H9 (cell line): ENCODE measurements around the gene EPHA8. TPM values are rescaled to one million over a fixed set of nuclear protein-coding genes. Genes with fewer than 3 reads are reported as not detected.

Experiments used
- DNase-seq: peaks from one replicate; pipeline ENCODE4 v3.0.0-alpha.2; 2017
- H2AFZ ChIP-seq: one replicate; pipeline ENCODE4 v1.6.1; 2013; ENCODE audit warnings: mild to moderate bottlenecking, low read length, control low read depth, moderate library complexity
- H2AK5ac ChIP-seq: 2 replicates; pipeline ENCODE4 v1.6.1; 2013; ENCODE audit warnings: low read length, control low read depth, mixed read lengths; ENCODE audit not compliant: insufficient read length
- H2BK120ac ChIP-seq: one replicate; pipeline ENCODE4 v1.6.1; 2013; ENCODE audit warnings: low read depth, mild to moderate bottlenecking, low read length, control low read depth, inconsistent platforms; ENCODE audit not compliant: poor library complexity, severe bottlenecking
- H2BK12ac ChIP-seq: 2 replicates; pipeline ENCODE4 v1.6.1; 2013; ENCODE audit warnings: low read length, control low read depth, mixed read lengths, low read depth; ENCODE audit not compliant: insufficient read length
- H2BK15ac ChIP-seq: 2 replicates; pipeline ENCODE4 v1.6.1; 2013; ENCODE audit warnings: low read depth, low read length, control low read depth
- H2BK20ac ChIP-seq: one replicate; pipeline ENCODE4 v1.6.1; 2013; ENCODE audit warnings: low read depth, mild to moderate bottlenecking, low read length, control low read depth, inconsistent platforms; ENCODE audit not compliant: poor library complexity, severe bottlenecking
- H2BK5ac ChIP-seq: 2 replicates; pipeline ENCODE4 v1.6.1; 2013; ENCODE audit warnings: low read length, control low read depth, mixed read lengths; ENCODE audit not compliant: insufficient read length
- H3K14ac ChIP-seq: 2 replicates; pipeline ENCODE4 v1.6.1; 2013; ENCODE audit warnings: low read length, control low read depth; ENCODE audit not compliant: insufficient read depth
- H3K18ac ChIP-seq: 2 replicates; pipeline ENCODE4 v1.6.1; 2013; ENCODE audit warnings: low read depth, mild to moderate bottlenecking, mixed read lengths, low read length, control low read depth; ENCODE audit not compliant: insufficient read length
- H3K23ac ChIP-seq: 2 replicates; pipeline ENCODE4 v1.6.1; 2013; ENCODE audit warnings: low read length, control low read depth, mixed read lengths, low read depth; ENCODE audit not compliant: insufficient read length
- H3K23me2 ChIP-seq: 2 replicates; pipeline ENCODE4 v1.6.1; 2013; ENCODE audit warnings: low read depth, mild to moderate bottlenecking, mixed read lengths, low read length, control low read depth; ENCODE audit not compliant: insufficient read length, poor library complexity, severe bottlenecking
- H3K27ac ChIP-seq: 2 replicates; pipeline ENCODE4 v1.5.1; 2013; ENCODE audit warnings: low read length, control low read depth, mixed read lengths, low read depth; ENCODE audit not compliant: insufficient read length
- H3K27me3 ChIP-seq: 2 replicates; pipeline ENCODE4 v1.6.1; 2013; ENCODE audit warnings: low read length, control low read depth, inconsistent platforms; ENCODE audit not compliant: insufficient read depth
- H3K4ac ChIP-seq: 2 replicates; pipeline ENCODE4 v1.6.1; 2013; ENCODE audit warnings: low read depth, mild to moderate bottlenecking, control low read depth, inconsistent platforms, low read length, moderate library complexity
- H3K4me1 ChIP-seq: 2 replicates; pipeline ENCODE4 v1.6.1; 2013; ENCODE audit warnings: low read length, control low read depth, inconsistent platforms; ENCODE audit not compliant: insufficient read depth
- H3K4me2 ChIP-seq: 2 replicates; pipeline ENCODE4 v1.6.1; 2013; ENCODE audit warnings: low read length, control low read depth, mixed read lengths; ENCODE audit not compliant: insufficient read length, insufficient read depth
- H3K56ac ChIP-seq: 2 replicates; pipeline ENCODE4 v1.6.1; 2013; ENCODE audit warnings: low read depth, mild to moderate bottlenecking, mixed read lengths, low read length, control low read depth; ENCODE audit not compliant: insufficient read length
- H3K79me1 ChIP-seq: 2 replicates; pipeline ENCODE4 v1.6.1; 2013; ENCODE audit warnings: low read depth, mild to moderate bottlenecking, moderate library complexity, low read length, control low read depth, inconsistent platforms; ENCODE audit not compliant: insufficient read depth, poor library complexity, severe bottlenecking
- H3K79me2 ChIP-seq: 2 replicates; pipeline ENCODE4 v1.6.1; 2013; ENCODE audit warnings: low read length, control low read depth, inconsistent platforms; ENCODE audit not compliant: insufficient read depth
- H3K9ac ChIP-seq: 2 replicates; pipeline ENCODE4 v1.6.1; 2013; ENCODE audit warnings: low read length, control low read depth, mixed read lengths; ENCODE audit not compliant: insufficient read length; ENCODE audit errors: extremely low read depth
- H3K9me3 ChIP-seq: one replicate; pipeline ENCODE4 v1.6.1; 2013; ENCODE audit warnings: low read depth, low read length, inconsistent platforms; ENCODE audit not compliant: control insufficient read depth
- H3T11ph ChIP-seq: one replicate; pipeline ENCODE4 v1.6.1; 2013; ENCODE audit warnings: mild to moderate bottlenecking, low read length, control low read depth, inconsistent platforms
- H4K20me1 ChIP-seq: one replicate; pipeline ENCODE4 v1.6.1; 2013; ENCODE audit not compliant: control insufficient read depth, insufficient read length, insufficient read depth
- H4K5ac ChIP-seq: 2 replicates; pipeline ENCODE4 v1.6.1; 2013; ENCODE audit warnings: low read depth, mild to moderate bottlenecking, mixed read lengths, low read length, control low read depth; ENCODE audit not compliant: insufficient read length
- H4K8ac ChIP-seq: replicated peaks from 2 replicates; pipeline ENCODE4 v1.6.1; 2013; ENCODE audit warnings: low read length, control low read depth, mixed read lengths, low read depth; ENCODE audit not compliant: insufficient read length
- H4K91ac ChIP-seq: 2 replicates; pipeline ENCODE4 v1.6.1; 2013; ENCODE audit warnings: low read depth, mild to moderate bottlenecking, moderate library complexity, mixed read lengths, low read length, control low read depth; ENCODE audit not compliant: insufficient read length
- H3K27ac Mint-ChIP-seq, 3 experiments: 2 replicates in 2 of 3; 3 replicates in 1 of 3; pipeline ENCODE4 v1.8.0; 2020 to 2021; ENCODE audit warnings: mixed read lengths in 3 of 3, mild to moderate bottlenecking in 1 of 3, moderate library complexity in 1 of 3
- H3K27me3 Mint-ChIP-seq: 2 replicates; pipeline ENCODE4 v1.8.0; 2021; ENCODE audit warnings: low read depth, mild to moderate bottlenecking, moderate library complexity, mixed read lengths
- H3K36me3 Mint-ChIP-seq, 3 experiments: 2 replicates in 2 of 3; 3 replicates in 1 of 3; pipeline ENCODE4 v1.8.0; 2020 to 2021; ENCODE audit warnings: low read depth in 3 of 3, mixed read lengths in 3 of 3; ENCODE audit not compliant: insufficient read depth in 1 of 3
- H3K4me1 Mint-ChIP-seq, 2 experiments: 2 replicates each; pipeline ENCODE4 v1.8.0; 2020; ENCODE audit warnings: mixed read lengths in 2 of 2
- H3K4me3 Mint-ChIP-seq, 2 experiments: 2 replicates in 1 of 2; 3 replicates in 1 of 2; pipeline ENCODE4 v1.8.0; 2020 to 2021; ENCODE audit warnings: mild to moderate bottlenecking in 2 of 2, mixed read lengths in 2 of 2, moderate library complexity in 1 of 2
- H3K9me3 Mint-ChIP-seq, 2 experiments: 2 replicates in 1 of 2; 3 replicates in 1 of 2; pipeline ENCODE4 v1.8.0; 2020; ENCODE audit warnings: mild to moderate bottlenecking in 2 of 2, mixed read lengths in 2 of 2, moderate library complexity in 1 of 2
- CTCF ChIP-seq: fragments of 200-600 bp; sonication (generic); conservative IDR thresholded peaks from 3 replicates; pipeline ENCODE4 v1.8.0; 2021; ENCODE audit warnings: antibody characterized with exemption, mild to moderate bottlenecking
- WGBS: extraction: QIAGEN DNeasy Blood & Tissue Kit; methylation state at CpG from one replicate; pipeline ENCODE4 v1.1.7; 2013; ENCODE audit warnings: missing lambda C conversion rate, low lambda C conversion rate, mixed read lengths; ENCODE audit not compliant: insufficient read length; ENCODE audit errors: extremely low coverage; 5-methylcytosine and 5-hydroxymethylcytosine counted together
- total RNA-seq: library from RNA; stranded (reverse); gene quantifications from 2 replicates; pipeline ENCODE4 v1.2.1, GENCODE V29; 2021

EPHA8 gene
- total RNA-seq, 1 experiment from 2014 or later, result 3.4 TPM

- Histone ChIP-seq H3T11ph (no peak overlapping the region), H4K20me1 (no peaks in the 10 kb centered on the region), H3K14ac (no peak overlapping the region), H3K4me2 (no peak overlapping the region), H2BK120ac (no peak overlapping the region), H2BK5ac (no peak overlapping the region), H3K79me2 (no peaks in the 10 kb centered on the region), H4K8ac (no peak overlapping the region), H3K18ac (no peak overlapping the region), H3K56ac (no peak overlapping the region), H2BK15ac (no peak overlapping the region), H4K91ac (no peak overlapping the region), H4K5ac (no peak overlapping the region), H3K23me2 (no peaks in the 10 kb centered on the region), H3K27ac (no peak overlapping the region), H2AFZ (no peak overlapping the region), H3K9me3 (no peaks in the 10 kb centered on the region), H3K27me3 (no peaks in the 10 kb centered on the region), H2BK12ac (no peak overlapping the region), H2AK5ac (no peak overlapping the region), H3K79me1 (no peaks in the 10 kb centered on the region), H3K4ac (no peak overlapping the region), H3K4me1 (no peaks in the 10 kb centered on the region), H2BK20ac (no peak overlapping the region), H3K23ac (no peak overlapping the region), H3K9ac (no peak overlapping the region)
- Mint-ChIP-seq H3K4me1 (peaks cover 4 to 18% of the 10 kb centered on the region in 2 experiments), H3K36me3 (no peaks in the 10 kb centered on the region), H3K27me3 (no peaks in the 10 kb centered on the region; the same call in 1 of the 2 replicates), H3K4me3 (no peak overlapping the region), H3K9me3 (no peaks in the 10 kb centered on the region), H3K27ac (no peak overlapping the region)
- no peak for DNase-seq
- TF ChIP-seq CTCF, result no peak
- WGBS, result no CpG with 5 or more reads among the region's 4 CpGs
Measured at GRCh38 chr1:22585471-22585870, 22.2 kb downstream of the EPHA8 start.
